HG03439 (cell line): ENCODE results near the gene ZIC2.
"Not testable (repeated sequence)": the region's sequence is repeated elsewhere in the genome, so short reads cannot be mapped to it uniquely, and the experiment has no call there.

Experiments
- ATAC-seq: cut with Tn5 transposase; IDR thresholded peaks from one replicate; pipeline ENCODE4 v1.9.1; 2021; ENCODE audit warnings: mild to moderate bottlenecking, moderate library complexity; ENCODE audit not compliant: unreplicated experiment

The ZIC2 gene

DNA sequence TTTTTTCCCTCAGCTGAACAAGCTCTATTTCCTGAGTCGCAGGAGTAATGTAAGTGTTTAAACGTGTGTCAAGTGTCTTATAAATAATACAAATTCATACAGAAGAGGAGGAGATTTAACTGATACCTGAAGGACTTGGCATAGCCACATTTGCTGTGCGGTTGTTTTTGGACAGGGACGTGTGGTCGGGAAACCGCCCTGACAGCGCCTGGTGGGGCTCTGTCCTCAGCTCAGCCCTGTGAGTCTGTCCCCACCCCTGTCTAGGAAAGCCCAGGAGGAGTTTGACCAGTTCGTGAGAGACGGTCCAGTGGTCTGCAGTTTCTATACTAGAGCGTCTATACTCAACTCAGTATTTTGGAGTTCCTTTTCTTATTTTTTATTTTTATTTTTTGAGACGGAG lies 16.7 kb downstream of the ZIC2 start:
- ATAC-seq: no peak

DNA sequence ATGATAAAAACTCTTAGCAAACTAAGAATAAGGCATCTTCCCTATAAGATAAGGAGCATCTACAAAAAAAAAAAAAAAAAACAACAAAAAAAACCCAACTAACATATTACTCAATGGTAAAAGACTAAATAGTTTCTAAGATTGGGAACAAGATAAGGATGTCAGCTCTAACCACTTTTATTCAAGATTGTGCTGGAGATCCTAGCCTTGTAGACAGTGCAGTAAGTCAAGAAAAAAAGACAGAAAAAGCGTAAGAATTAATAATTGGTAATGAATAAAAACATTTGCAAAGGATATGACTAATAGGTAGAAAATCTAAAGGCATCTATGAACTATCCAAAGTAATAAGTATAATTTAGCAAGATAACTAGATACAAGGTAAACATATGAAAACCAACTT lies 33.0 kb downstream of the ZIC2 start:
- ATAC-seq: no peak

DNA sequence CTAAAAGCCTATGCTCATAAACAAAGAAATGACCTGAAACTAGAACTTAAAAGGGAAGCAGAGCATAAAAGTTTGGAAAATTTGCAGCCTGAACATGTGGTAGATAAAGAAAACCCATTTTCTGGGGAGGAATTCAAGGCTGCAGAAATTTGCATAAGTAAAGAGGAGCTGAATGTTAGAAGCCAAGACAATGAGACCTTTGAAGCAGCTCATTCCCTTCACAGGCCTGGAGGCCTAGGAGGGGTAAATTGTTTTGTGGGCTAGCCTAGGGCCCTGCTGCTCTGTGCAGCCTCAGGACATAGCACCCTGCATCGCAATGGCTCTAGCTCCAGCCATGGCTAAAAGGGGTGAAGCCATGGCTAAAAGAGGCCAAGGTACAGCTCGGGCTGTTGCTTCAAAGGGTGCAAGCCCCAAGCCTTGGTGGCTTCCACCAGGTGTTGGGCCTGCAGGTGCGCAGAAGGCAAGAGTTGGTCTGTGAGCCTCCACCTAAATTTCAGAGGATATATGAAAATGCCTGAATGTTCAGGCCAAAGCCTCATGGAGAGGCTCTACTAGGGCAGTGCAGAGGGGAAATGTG lies 38.3 kb downstream of the ZIC2 start:
- ATAC-seq: no peak

DNA sequence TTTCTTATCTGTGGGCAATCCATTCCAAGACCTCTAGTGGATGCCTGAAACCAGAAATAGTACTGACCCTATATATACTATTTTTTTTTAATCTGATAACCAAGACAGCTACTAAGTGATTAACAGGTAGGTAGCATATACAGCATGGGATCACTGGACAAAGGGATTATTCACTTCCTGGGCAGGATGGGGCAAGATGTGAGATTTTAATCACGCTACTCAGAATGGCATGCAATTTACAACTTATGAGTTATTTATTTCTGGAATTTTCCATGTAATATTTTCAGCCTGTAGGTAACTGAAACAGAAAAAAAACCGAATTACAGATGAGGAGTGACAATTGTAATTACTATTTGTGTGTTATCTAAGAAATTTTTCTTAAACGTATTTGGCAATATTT lies 41.2 kb downstream of the ZIC2 start:
- ATAC-seq: no peak

DNA sequence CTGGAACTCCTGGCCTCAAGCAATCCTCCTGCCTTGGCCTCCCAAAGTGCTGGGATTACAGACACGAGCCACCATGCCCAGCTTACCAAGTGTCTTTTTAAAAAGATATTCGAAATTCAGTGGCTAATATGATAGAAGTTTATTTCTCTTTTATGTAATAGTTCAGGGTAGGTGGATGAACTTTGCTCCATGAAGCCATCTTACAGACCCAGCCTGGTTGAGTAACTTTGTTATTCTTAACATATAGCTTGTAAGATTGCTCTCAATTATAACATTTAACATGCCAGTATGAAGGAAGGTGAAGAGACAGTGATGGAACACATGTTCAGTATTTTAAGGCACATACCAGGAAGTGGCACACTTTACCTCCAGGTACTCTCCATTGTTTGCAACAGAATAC lies 42.4 kb downstream of the ZIC2 start:
- ATAC-seq: no peak

DNA sequence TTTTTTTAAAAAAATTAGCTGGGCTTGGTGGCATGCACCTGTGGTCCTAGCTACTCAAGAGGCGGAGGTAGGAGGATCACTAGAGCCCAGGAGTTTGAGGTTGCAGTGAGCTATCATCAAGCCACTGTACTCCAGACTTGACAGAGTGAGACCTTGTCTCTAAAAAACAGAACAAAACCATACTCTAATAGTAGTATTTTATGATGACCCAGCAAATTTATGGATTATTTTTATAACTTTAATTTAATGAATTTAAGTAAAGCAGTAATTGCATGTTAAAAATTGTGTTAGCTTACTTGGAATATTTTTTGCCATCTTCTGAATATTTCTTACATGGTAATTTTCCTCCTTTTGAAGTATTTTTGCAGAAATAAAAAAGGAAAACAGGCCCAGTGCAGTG lies 48.3 kb downstream of the ZIC2 start:
- no peak for ATAC-seq

DNA sequence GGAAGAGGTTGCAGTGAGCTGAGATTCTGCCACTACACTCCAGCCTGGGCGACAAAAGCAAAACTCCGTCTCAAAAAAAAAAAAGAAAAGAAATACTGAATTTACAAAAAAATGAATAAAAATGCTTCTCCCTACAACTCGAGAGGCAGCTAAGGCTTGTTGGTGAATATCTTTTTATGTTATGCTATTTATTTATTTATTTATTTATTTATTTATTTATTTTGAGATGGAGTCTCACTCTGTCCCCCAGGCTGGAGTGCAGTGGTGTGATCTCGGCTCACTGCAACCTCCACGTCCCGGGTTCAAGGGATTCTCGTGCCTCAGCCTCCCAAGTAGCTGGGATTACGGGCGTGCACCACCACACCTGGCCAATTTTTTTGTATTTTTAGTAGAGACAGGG lies 51.1 kb downstream of the ZIC2 start:
- not testable (repeated sequence) for ATAC-seq

DNA sequence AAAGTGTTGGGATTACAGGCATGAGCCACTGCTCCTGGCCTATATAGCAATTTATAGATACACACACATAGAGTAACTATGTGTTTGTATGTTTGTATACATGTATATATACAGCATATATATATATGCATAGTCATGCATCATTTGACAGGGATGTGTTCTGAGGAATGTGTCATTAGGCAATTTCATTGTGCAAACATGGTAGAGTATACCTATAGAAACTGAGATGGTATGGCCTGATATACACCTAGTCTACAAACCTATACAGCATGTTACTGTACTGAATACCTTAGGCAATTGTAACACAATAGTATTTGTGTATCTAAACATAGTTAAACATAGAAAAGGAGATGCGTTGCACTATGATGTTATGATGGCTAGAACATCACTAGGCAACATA lies 54.4 kb downstream of the ZIC2 start:
- ATAC-seq: no peak
